Keratinocyte (primary cell): ENCODE measurements around the gene CIDEB. TPM values are rescaled to one million over a fixed set of nuclear protein-coding genes. Genes with fewer than 3 reads are reported as not detected.

ENCODE experiments used
- DNase-seq: peaks from one replicate; pipeline ENCODE4 v3.0.0-alpha.2; 2011; ENCODE audit warnings: low read depth, missing footprints, low spot score
- FAIRE-seq: peaks from 2 replicates; lab custom pipeline; 2011; peaks lifted over from hg19 to GRCh38; lab: Jason Lieb, UNC
- H2AFZ ChIP-seq: 2 replicates; pipeline ENCODE4 v1.6.0; 2012; ENCODE audit warnings: low read length, control low read depth, inconsistent platforms; ENCODE audit not compliant: control insufficient read depth
- H3K27ac ChIP-seq: 2 replicates; pipeline ENCODE4 v1.5.1; 2011; ENCODE audit warnings: low read length; ENCODE audit not compliant: control insufficient read depth, insufficient read depth
- H3K27me3 ChIP-seq: 3 replicates; pipeline ENCODE4 v1.6.0; 2011; ENCODE audit warnings: low read length; ENCODE audit not compliant: control insufficient read depth, insufficient read depth; ENCODE audit errors: extremely low read depth
- H3K36me3 ChIP-seq, 2 experiments: 2 replicates in 1 of 2; 3 replicates in 1 of 2; pipeline ENCODE4 v1.5.1; 2011; ENCODE audit warnings: low read length in 2 of 2, mild to moderate bottlenecking in 1 of 2; ENCODE audit not compliant: control insufficient read depth in 2 of 2, insufficient read depth in 2 of 2; ENCODE audit errors: extremely low read depth in 1 of 2
- H3K4me1 ChIP-seq: 3 replicates; pipeline ENCODE4 v1.5.1; 2011; ENCODE audit warnings: low read length; ENCODE audit not compliant: control insufficient read depth, insufficient read depth; ENCODE audit errors: extremely low read depth
- H3K4me2 ChIP-seq: 3 replicates; pipeline ENCODE4 v1.6.0; 2011; ENCODE audit warnings: low read depth, low read length; ENCODE audit not compliant: control insufficient read depth, insufficient read depth; ENCODE audit errors: extremely low read depth
- H3K4me3 ChIP-seq, 3 experiments: fragments of 200-600 bp in 1 of 3; sonication (generic) in 1 of 3; 2 replicates in 2 of 3; 3 replicates in 1 of 3; pipeline ENCODE4 v1.5.1; 2011 to 2016; ENCODE audit warnings: low read length in 3 of 3, mild to moderate bottlenecking in 3 of 3, control low read depth in 2 of 3, inconsistent platforms in 1 of 3, low read depth in 1 of 3, mixed read lengths in 1 of 3, mixed run types in 1 of 3, moderate library complexity in 1 of 3; ENCODE audit not compliant: control insufficient read depth in 2 of 3, insufficient read depth in 2 of 3; ENCODE audit errors: extremely low read depth in 1 of 3
- H3K79me2 ChIP-seq: 2 replicates; pipeline ENCODE4 v1.6.0; 2012; ENCODE audit warnings: low read length; ENCODE audit not compliant: control insufficient read depth, insufficient read depth
- H3K9ac ChIP-seq: 3 replicates; pipeline ENCODE4 v1.6.0; 2011; ENCODE audit warnings: low read length; ENCODE audit not compliant: control insufficient read depth, insufficient read depth; ENCODE audit errors: extremely low read depth
- H3K9me1 ChIP-seq: 3 replicates; pipeline ENCODE4 v1.6.0; 2011; ENCODE audit warnings: low read length; ENCODE audit not compliant: control insufficient read depth, insufficient read depth; ENCODE audit errors: extremely low read depth
- H3K9me3 ChIP-seq: 2 replicates; pipeline ENCODE4 v1.5.1; 2012; ENCODE audit warnings: low read depth, low read length; ENCODE audit not compliant: control insufficient read depth
- H4K20me1 ChIP-seq: 3 replicates; pipeline ENCODE4 v1.6.0; 2011; ENCODE audit warnings: low read length; ENCODE audit not compliant: control insufficient read depth, insufficient read depth; ENCODE audit errors: extremely low read depth
- CTCF ChIP-seq, 3 experiments: IDR thresholded peaks in 1 of 3; conservative IDR thresholded peaks in 1 of 3; optimal IDR thresholded peaks in 1 of 3; 2 replicates in 2 of 3; 3 replicates in 1 of 3; pipeline versions ENCODE3 to v1.5.1; 2011; ENCODE audit warnings: low read length in 3 of 3, mild to moderate bottlenecking in 3 of 3, moderate library complexity in 2 of 3, control low read depth in 1 of 3, inconsistent platforms in 1 of 3; ENCODE audit not compliant: insufficient read depth in 2 of 3; ENCODE audit errors: extremely low read depth in 1 of 3
- EZH2 ChIP-seq: IDR thresholded peaks from one replicate; pipeline ENCODE4 v1.6.1; 2012; ENCODE audit warnings: inconsistent platforms, mild to moderate bottlenecking, low read length, moderate library complexity
- dilution Hi-C: fragments of 300-500 bp; cut with MboI; formaldehyde crosslinking; loops from one replicate; pipeline ENCODE4 v1.7.0; 2020; ENCODE audit warnings: low sequenced_read_pairs; ENCODE audit not compliant: extremely low pct_ligation_motif_present
- polyA plus RNA-seq, 5 experiments: library from polyadenylated mRNA; depleted of rRNA in 3 of 5; stranded (reverse) in 3 of 5; stranded (forward) in 1 of 5; unstranded in 1 of 5; fragments of >200 nt; gene quantifications; 1 replicate in 1 of 5; 2 replicates in 3 of 5; 3 replicates in 1 of 5; pipeline versions ENCODE4 v1.2.1 to v1.2.3, GENCODE V29; 2011 to 2012; ENCODE audit warnings: missing spikeins in 2 of 5, low read depth in 1 of 5, low replicate concordance in 1 of 5

CIDEB gene
- polyA plus RNA-seq, 1 donor (not counting 4 experiments of a cell fraction or from before 2014, with no cell fraction given), result 3.7 TPM

GRCh38 chr14:24293525-24293924 is 14.3 kb downstream of the CIDEB start:
- H3K36me3 ChIP-seq, result peaks cover 39 to 49% of the 10 kb centered on the region in 2 experiments
- H3K4me2 ChIP-seq, result no peak overlapping the region
- H3K9ac ChIP-seq, result no peak overlapping the region
- no peaks in the 10 kb centered on the region for H4K20me1 ChIP-seq
- H3K4me3 ChIP-seq, result no peak overlapping the region
- FAIRE-seq, result no peak
- no peak overlapping the region for H2AFZ ChIP-seq
- H3K4me1 ChIP-seq, result peaks cover 25% of the 10 kb centered on the region
- H3K9me1 ChIP-seq, result no peaks in the 10 kb centered on the region
- dilution Hi-C loops, result no loop called here
- peaks cover 12% of the 10 kb centered on the region for H3K79me2 ChIP-seq
- no peak overlapping the region for H3K27ac ChIP-seq
- TF ChIP-seq CTCF (optimal IDR thresholded peaks at IDR 0.05 in 1 of 3, IDR thresholded peaks at IDR 0.05 in 1 of 3, conservative IDR thresholded peaks at IDR 0.05 in 1 of 3; ENCODE audit: extremely low read depth in 1 of 3, insufficient read depth in 2 of 3, low read length in 3 of 3) (no peak), EZH2 (no peak)
- no peak for DNase-seq
- H3K27me3 ChIP-seq, result no peaks in the 10 kb centered on the region
- H3K9me3 ChIP-seq, result no peaks in the 10 kb centered on the region

DNA sequence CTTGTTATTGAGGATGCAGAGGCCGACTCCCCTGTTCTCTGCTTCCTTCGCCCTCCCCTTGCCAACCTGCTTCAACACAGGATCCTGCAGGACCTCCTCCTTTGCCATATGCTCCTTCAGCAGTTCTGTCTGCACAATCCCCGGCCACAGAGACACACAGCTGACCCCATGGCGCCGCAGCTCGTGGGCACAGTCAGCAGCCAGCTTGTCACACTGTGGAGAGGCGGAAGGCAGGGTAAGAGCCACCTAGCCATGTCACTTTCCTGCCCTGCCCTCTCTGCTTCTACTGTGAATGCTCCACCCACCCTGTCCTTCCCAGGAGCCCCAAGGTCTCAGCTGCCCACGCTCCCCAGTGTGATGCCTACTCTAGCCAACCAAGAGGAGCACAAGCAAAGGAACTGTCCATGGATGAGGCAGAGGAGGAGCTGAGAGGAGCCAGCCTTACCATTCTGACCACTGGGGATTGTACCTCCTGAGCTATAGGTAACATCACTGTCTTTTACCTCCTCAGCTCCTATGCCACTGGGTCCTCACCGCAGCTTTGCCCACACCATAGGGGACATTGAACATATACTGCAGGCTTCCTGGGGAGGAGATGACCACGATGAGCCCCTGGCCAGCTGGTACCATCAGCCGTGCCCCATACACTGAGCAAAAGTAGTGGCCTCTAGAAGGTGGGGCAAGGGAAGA is 15.5 kb downstream of the CIDEB start:
- no peaks in the 10 kb centered on the region for H3K27me3 ChIP-seq
- TF ChIP-seq CTCF (optimal IDR thresholded peaks at IDR 0.05 in 1 of 3, IDR thresholded peaks at IDR 0.05 in 1 of 3, conservative IDR thresholded peaks at IDR 0.05 in 1 of 3; ENCODE audit: extremely low read depth in 1 of 3, insufficient read depth in 2 of 3, low read length in 3 of 3), result no peak
- no peak for TF ChIP-seq EZH2
- no peak overlapping the region for H3K27ac ChIP-seq
- dilution Hi-C loops, result no loop called here
- H3K9me1 ChIP-seq, result no peaks in the 10 kb centered on the region
- peaks cover 13% of the 10 kb centered on the region for H3K4me1 ChIP-seq
- DNase-seq, result no peak
- no peak overlapping the region for H3K9ac ChIP-seq
- no peak overlapping the region for H3K4me3 ChIP-seq
- peaks cover 39 to 47% of the 10 kb centered on the region in 2 experiments for H3K36me3 ChIP-seq
- peaks cover 7% of the 10 kb centered on the region for H3K79me2 ChIP-seq
- H4K20me1 ChIP-seq, result no peaks in the 10 kb centered on the region
- H3K4me2 ChIP-seq, result no peak overlapping the region
- FAIRE-seq, result no peak
- H2AFZ ChIP-seq, result no peak overlapping the region
- no peaks in the 10 kb centered on the region for H3K9me3 ChIP-seq
